ENCODE data around the gene THSD4. TPM values are rescaled to one million over a fixed set of nuclear protein-coding genes. Genes with fewer than 3 reads are reported as not detected.

The THSD4 gene
- total RNA-seq, 1 donor from 2014 or later, result 66.8 TPM

- Histone ChIP-seq H3K9me3 (no peaks in the 10 kb centered on the region), H3K27ac (no peak overlapping the region), H3K27me3 (no peaks in the 10 kb centered on the region), H3K4me3 (no peak overlapping the region), H3K36me3 (no peaks in the 10 kb centered on the region), H3K4me1 (peaks cover 21% of the 10 kb centered on the region)
- peak in 1 of 2 donors; percentile 58 for DNase-seq (ENCODE audit: extremely low spot score in 2 of 2)
- TF ChIP-seq POLR2AphosphoS5 (IDR thresholded peaks at IDR 0.05; ENCODE audit: insufficient read depth in 1 of 2, low read depth in 1 of 2) (no peak), POLR2A (IDR thresholded peaks at IDR 0.05) (no peak)
- TF ChIP-seq, protein P1, sequence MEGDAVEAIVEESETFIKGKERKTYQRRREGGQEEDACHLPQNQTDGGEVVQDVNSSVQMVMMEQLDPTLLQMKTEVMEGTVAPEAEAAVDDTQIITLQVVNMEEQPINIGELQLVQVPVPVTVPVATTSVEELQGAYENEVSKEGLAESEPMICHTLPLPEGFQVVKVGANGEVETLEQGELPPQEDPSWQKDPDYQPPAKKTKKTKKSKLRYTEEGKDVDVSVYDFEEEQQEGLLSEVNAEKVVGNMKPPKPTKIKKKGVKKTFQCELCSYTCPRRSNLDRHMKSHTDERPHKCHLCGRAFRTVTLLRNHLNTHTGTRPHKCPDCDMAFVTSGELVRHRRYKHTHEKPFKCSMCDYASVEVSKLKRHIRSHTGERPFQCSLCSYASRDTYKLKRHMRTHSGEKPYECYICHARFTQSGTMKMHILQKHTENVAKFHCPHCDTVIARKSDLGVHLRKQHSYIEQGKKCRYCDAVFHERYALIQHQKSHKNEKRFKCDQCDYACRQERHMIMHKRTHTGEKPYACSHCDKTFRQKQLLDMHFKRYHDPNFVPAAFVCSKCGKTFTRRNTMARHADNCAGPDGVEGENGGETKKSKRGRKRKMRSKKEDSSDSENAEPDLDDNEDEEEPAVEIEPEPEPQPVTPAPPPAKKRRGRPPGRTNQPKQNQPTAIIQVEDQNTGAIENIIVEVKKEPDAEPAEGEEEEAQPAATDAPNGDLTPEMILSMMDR (IDR thresholded peaks at IDR 0.05), result no peak
- intact Hi-C loops (cut with DNase I), result no loop called here
Measured at GRCh38 chr15:71701808-71702207, 586.5 kb downstream of the THSD4 start.

DNA sequence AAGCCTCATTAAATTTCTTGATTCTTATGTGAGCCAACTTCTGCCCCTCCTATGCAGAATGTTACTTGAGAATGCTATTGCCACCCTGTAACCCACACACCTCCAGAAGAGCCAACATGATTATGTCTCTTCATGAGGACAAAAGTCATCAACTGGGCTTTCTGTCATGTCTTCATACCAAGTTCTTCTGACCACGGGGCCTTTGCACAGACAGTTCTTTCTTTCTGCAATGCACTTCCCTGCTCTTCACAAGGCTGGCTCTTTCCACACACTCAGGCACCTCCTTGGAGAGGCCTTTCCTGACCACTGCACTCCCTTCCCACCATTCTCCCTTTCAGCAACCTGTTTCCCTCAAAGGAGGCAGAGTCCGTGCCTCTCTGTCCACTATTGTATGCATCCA lies 587.2 kb downstream of the THSD4 start:
- Histone ChIP-seq H3K4me1 (peaks cover 25% of the 10 kb centered on the region), H3K36me3 (no peaks in the 10 kb centered on the region), H3K4me3 (no peak overlapping the region), H3K9me3 (no peaks in the 10 kb centered on the region), H3K27me3 (no peaks in the 10 kb centered on the region), H3K27ac (no peak overlapping the region)
- intact Hi-C loops (cut with DNase I), result no loop called here
- TF ChIP-seq POLR2AphosphoS5 (IDR thresholded peaks at IDR 0.05; ENCODE audit: insufficient read depth in 1 of 2, low read depth in 1 of 2), result no peak
- TF ChIP-seq, protein P1 (IDR thresholded peaks at IDR 0.05), result no peak
- no peak for TF ChIP-seq POLR2A (IDR thresholded peaks at IDR 0.05)
- DNase-seq (ENCODE audit: extremely low spot score in 2 of 2), result peak in 1 of 2 donors; percentile 60

- H3K4me3 ChIP-seq, result no peak overlapping the region
- peaks cover 48% of the 10 kb centered on the region for H3K4me1 ChIP-seq
- no peaks in the 10 kb centered on the region for H3K36me3 ChIP-seq
- H3K27me3 ChIP-seq, result no peaks in the 10 kb centered on the region
- DNase-seq (ENCODE audit: extremely low spot score in 2 of 2), result peak in 1 of 2 donors; percentile 64
- TF ChIP-seq POLR2A (IDR thresholded peaks at IDR 0.05), result no peak
- TF ChIP-seq, protein P1 (IDR thresholded peaks at IDR 0.05), result no peak
- no peak for TF ChIP-seq POLR2AphosphoS5 (IDR thresholded peaks at IDR 0.05; ENCODE audit: insufficient read depth in 1 of 2, low read depth in 1 of 2)
- intact Hi-C loops (cut with DNase I), result no loop called here
- peak overlapping the region; percentile 19 for H3K27ac ChIP-seq
- no peaks in the 10 kb centered on the region for H3K9me3 ChIP-seq
Measured at GRCh38 chr15:71705151-71705550, 589.9 kb downstream of the THSD4 start.

- intact Hi-C loops (cut with DNase I), result no loop called here
Measured at GRCh38 chr15:71706461-71707229, 591.4 kb downstream of the THSD4 start.

More at GRCh38 chr15:71706461-71707229, 591.4 kb downstream of the THSD4 start:
- Histone ChIP-seq H3K27ac (peak overlapping the region; percentile 12), H3K36me3 (no peaks in the 10 kb centered on the region), H3K4me3 (no peak overlapping the region), H3K27me3 (no peaks in the 10 kb centered on the region), H3K4me1 (peaks cover 60% of the 10 kb centered on the region), H3K9me3 (no peaks in the 10 kb centered on the region)
- peak in 1 of 2 donors; percentile 82 for DNase-seq (ENCODE audit: extremely low spot score in 2 of 2)
- TF ChIP-seq POLR2A (IDR thresholded peaks at IDR 0.05) (no peak), POLR2AphosphoS5 (IDR thresholded peaks at IDR 0.05; ENCODE audit: insufficient read depth in 1 of 2, low read depth in 1 of 2) (no peak)
- TF ChIP-seq, protein P1 (IDR thresholded peaks at IDR 0.05), result no peak
